DND-41 (cell line): Measurements from ENCODE around the gene PI16.

ENCODE experiments used
- ATAC-seq: fragments of 200-7000 bp; cut with Tn5 transposase; 3 replicates; pipeline ENCODE4 v1.9.1; 2021; ENCODE audit warnings: low read depth; ENCODE audit not compliant: insufficient read depth
- DNase-seq: peaks from one replicate; pipeline ENCODE4 v3.0.0-alpha.2; 2020
- H2AFZ ChIP-seq: 2 replicates; pipeline ENCODE4 v1.6.0; 2012; ENCODE audit warnings: low read depth, low read length
- H3K27ac ChIP-seq: 2 replicates; pipeline ENCODE4 v1.5.1; 2012; ENCODE audit warnings: low read length, inconsistent platforms
- H3K27me3 ChIP-seq: fragments of 200-600 bp; sonication (generic); 2 replicates; pipeline ENCODE4 v1.6.0; 2012; ENCODE audit warnings: low read length, mild to moderate bottlenecking, inconsistent platforms; ENCODE audit not compliant: insufficient read depth, poor library complexity
- H3K36me3 ChIP-seq: 2 replicates; pipeline ENCODE4 v1.5.1; 2012; ENCODE audit warnings: low read length, inconsistent platforms; ENCODE audit not compliant: insufficient read depth
- H3K4me1 ChIP-seq: 2 replicates; pipeline ENCODE4 v1.5.1; 2012; ENCODE audit warnings: mild to moderate bottlenecking, low read length; ENCODE audit not compliant: insufficient read depth
- H3K4me2 ChIP-seq: 2 replicates; pipeline ENCODE4 v1.6.0; 2012; ENCODE audit warnings: mild to moderate bottlenecking, moderate library complexity, low read length, inconsistent platforms; ENCODE audit not compliant: insufficient read depth
- H3K4me3 ChIP-seq, 2 experiments: fragments of 200-600 bp in 1 of 2; shearing (Covaris generic) in 1 of 2; 2 replicates each; pipeline ENCODE4 v1.5.1; 2012 to 2016; ENCODE audit warnings: inconsistent platforms in 2 of 2, low read length in 2 of 2, mild to moderate bottlenecking in 2 of 2, low read depth in 1 of 2, moderate library complexity in 1 of 2
- H3K79me2 ChIP-seq: 2 replicates; pipeline ENCODE4 v1.6.0; 2012; ENCODE audit warnings: low read length, inconsistent platforms; ENCODE audit not compliant: insufficient read depth
- H3K9ac ChIP-seq: 2 replicates; pipeline ENCODE4 v1.6.0; 2012; ENCODE audit warnings: low read depth, mild to moderate bottlenecking, inconsistent platforms, low read length, moderate library complexity
- H3K9me3 ChIP-seq: 2 replicates; pipeline ENCODE4 v1.5.1; 2012; ENCODE audit warnings: low read length, moderate library complexity, mild to moderate bottlenecking, inconsistent platforms; ENCODE audit not compliant: insufficient read depth, severe bottlenecking
- H4K20me1 ChIP-seq: 2 replicates; pipeline ENCODE4 v1.6.0; 2012; ENCODE audit warnings: low read length; ENCODE audit not compliant: insufficient read depth
- EZH2 ChIP-seq: IDR thresholded peaks from 3 replicates; pipeline ENCODE4 v1.6.1; 2012; ENCODE audit warnings: borderline replicate concordance, low read depth, mild to moderate bottlenecking, moderate library complexity, low read length, inconsistent platforms; ENCODE audit not compliant: severe bottlenecking
- TF ChIP-seq, protein P1 (sequence below): IDR thresholded peaks from 2 replicates; pipeline ENCODE4 v1.5.1; 2012; ENCODE audit warnings: borderline replicate concordance, low read length, moderate library complexity, mild to moderate bottlenecking; ENCODE audit not compliant: poor library complexity, severe bottlenecking; ENCODE audit errors: extremely low read depth

The PI16 gene

GRCh38 chr6:36907781-36908180 lies 46.8 kb upstream of the PI16 start:
- Histone ChIP-seq H3K36me3 (peaks cover 57% of the 10 kb centered on the region), H3K27me3 (no peaks in the 10 kb centered on the region), H3K9me3 (no peaks in the 10 kb centered on the region), H4K20me1 (no peaks in the 10 kb centered on the region), H3K79me2 (peaks cover 36% of the 10 kb centered on the region), H3K27ac (peak overlapping the region; percentile 34; the same call in 1 of the 2 replicates), H2AFZ (no peak overlapping the region), H3K9ac (no peak overlapping the region), H3K4me2 (no peak overlapping the region), H3K4me1 (peaks cover 33% of the 10 kb centered on the region), H3K4me3 (no peak overlapping the region)
- TF ChIP-seq, protein P1, sequence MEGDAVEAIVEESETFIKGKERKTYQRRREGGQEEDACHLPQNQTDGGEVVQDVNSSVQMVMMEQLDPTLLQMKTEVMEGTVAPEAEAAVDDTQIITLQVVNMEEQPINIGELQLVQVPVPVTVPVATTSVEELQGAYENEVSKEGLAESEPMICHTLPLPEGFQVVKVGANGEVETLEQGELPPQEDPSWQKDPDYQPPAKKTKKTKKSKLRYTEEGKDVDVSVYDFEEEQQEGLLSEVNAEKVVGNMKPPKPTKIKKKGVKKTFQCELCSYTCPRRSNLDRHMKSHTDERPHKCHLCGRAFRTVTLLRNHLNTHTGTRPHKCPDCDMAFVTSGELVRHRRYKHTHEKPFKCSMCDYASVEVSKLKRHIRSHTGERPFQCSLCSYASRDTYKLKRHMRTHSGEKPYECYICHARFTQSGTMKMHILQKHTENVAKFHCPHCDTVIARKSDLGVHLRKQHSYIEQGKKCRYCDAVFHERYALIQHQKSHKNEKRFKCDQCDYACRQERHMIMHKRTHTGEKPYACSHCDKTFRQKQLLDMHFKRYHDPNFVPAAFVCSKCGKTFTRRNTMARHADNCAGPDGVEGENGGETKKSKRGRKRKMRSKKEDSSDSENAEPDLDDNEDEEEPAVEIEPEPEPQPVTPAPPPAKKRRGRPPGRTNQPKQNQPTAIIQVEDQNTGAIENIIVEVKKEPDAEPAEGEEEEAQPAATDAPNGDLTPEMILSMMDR: no peak
- no peak for TF ChIP-seq EZH2
- DNase-seq: no peak
- ATAC-seq: no peak

- Histone ChIP-seq H3K4me1 (peaks cover 43% of the 10 kb centered on the region), H2AFZ (no peak overlapping the region), H3K79me2 (peaks cover 38% of the 10 kb centered on the region), H3K4me2 (no peak overlapping the region), H4K20me1 (no peaks in the 10 kb centered on the region), H3K27me3 (no peaks in the 10 kb centered on the region), H3K4me3 (no peak overlapping the region), H3K9ac (no peak overlapping the region), H3K27ac (no peak overlapping the region), H3K9me3 (no peaks in the 10 kb centered on the region), H3K36me3 (peaks cover 54% of the 10 kb centered on the region)
- TF ChIP-seq EZH2: no peak
- TF ChIP-seq, protein P1: no peak
- DNase-seq (no peak), ATAC-seq (no peak)
These were observed 45.8 kb upstream of the PI16 start for GRCh38 chr6:36908747-36909146.

- no peak overlapping the region for H2AFZ ChIP-seq
- peak; percentile 75 for ATAC-seq
- H3K27me3 ChIP-seq: no peaks in the 10 kb centered on the region
- H3K4me2 ChIP-seq: peak overlapping the region; percentile 62
- peaks cover 36% of the 10 kb centered on the region for H3K79me2 ChIP-seq
- no peaks in the 10 kb centered on the region for H4K20me1 ChIP-seq
- no peak for TF ChIP-seq EZH2
- TF ChIP-seq, protein P1: peak; percentile 27
- peaks cover 55% of the 10 kb centered on the region for H3K36me3 ChIP-seq
- peak overlapping the region; percentile 91 for H3K27ac ChIP-seq
- H3K9ac ChIP-seq: peak overlapping the region; percentile 50
- peak; percentile 84 for DNase-seq
- peak overlapping the region in 1 of 2 experiments; percentile 46; a peak in 3 of 4 replicates for H3K4me3 ChIP-seq
- no peaks in the 10 kb centered on the region for H3K9me3 ChIP-seq
- peaks cover 51% of the 10 kb centered on the region for H3K4me1 ChIP-seq
These were observed 42.5 kb upstream of the PI16 start for GRCh38 chr6:36912030-36912454.

DNA sequence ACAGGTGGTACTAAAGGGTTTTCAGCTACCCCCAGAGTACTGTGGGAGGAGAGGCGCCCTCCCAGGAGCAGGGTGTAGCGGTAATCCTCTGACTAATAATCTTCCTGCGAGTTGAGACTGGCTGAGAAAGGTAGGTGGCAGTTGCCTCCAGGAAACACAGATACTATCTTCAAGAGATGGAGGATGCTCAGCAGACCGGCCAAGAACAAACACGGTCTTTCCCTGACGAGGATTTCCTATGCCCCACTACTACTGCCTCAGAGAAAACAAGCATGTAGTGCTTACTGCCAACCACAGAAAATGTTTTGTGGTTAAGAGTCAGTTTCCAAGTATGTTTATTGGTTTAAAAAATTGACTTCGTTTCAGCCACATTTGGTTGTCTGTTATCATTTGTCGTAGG lies 42.0 kb upstream of the PI16 start:
- Histone ChIP-seq H2AFZ (no peak overlapping the region), H3K9ac (peak overlapping the region; percentile 55), H3K4me3 (peak overlapping the region in 1 of 2 experiments; percentile 46; a peak in 2 of 4 replicates), H4K20me1 (no peaks in the 10 kb centered on the region), H3K9me3 (no peaks in the 10 kb centered on the region), H3K36me3 (peaks cover 57% of the 10 kb centered on the region), H3K4me1 (peaks cover 51% of the 10 kb centered on the region), H3K79me2 (peaks cover 34% of the 10 kb centered on the region), H3K4me2 (peak overlapping the region; percentile 62), H3K27me3 (no peaks in the 10 kb centered on the region), H3K27ac (peak overlapping the region; percentile 91)
- DNase-seq: peak; percentile 90
- TF ChIP-seq, protein P1: peak; percentile 56
- no peak for TF ChIP-seq EZH2
- ATAC-seq: peak; percentile 90
